HG03521 (cell line): ENCODE data around the gene DTX2.
"Not testable (repeated sequence)": the region's sequence is repeated elsewhere in the genome, so short reads cannot be mapped to it uniquely, and the experiment has no call there.

Source experiments
- ATAC-seq: cut with Tn5 transposase; IDR thresholded peaks from one replicate; pipeline ENCODE4 v1.9.1; 2021; ENCODE audit warnings: mild to moderate bottlenecking, moderate library complexity; ENCODE audit not compliant: unreplicated experiment

Gene DTX2

DNA sequence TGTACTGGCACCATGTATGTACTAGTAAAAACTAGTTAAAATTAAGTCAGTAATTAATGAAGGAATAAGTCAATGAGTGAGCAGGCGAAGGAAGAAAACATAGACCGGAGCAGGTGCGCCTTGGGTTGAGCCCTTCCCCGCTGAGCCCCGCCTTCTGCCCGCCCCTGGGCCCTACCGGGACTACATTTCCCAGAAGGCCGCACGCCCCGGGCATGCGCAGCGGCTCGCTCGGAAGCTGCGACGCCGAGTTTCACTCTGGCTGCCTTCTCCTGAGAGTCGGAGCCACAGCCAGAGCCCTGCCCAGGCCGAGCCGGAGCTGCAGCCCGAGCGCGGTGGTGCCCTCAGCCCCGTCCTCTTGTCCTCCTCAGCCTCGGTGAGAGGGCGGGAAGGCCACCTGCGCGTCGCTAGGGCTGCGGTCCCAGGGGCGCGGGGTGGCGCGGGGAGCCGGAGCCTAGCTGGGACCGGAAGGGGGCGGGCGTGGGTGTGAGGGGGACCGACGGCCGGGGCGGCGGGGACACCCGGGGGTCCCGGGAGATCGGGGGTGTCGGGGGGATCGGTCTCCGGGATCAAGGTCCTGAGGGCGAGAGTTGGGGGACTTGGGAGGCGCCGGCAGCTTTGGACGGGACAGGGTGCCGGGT is at the start of gene DTX2:
TSS of gene DTX2 (plus strand) at position 246 of the 638 bp plus-strand sequence. CDS start 18,801 bp downstream, outside the sequence.
- peak; percentile 99 for ATAC-seq

DNA sequence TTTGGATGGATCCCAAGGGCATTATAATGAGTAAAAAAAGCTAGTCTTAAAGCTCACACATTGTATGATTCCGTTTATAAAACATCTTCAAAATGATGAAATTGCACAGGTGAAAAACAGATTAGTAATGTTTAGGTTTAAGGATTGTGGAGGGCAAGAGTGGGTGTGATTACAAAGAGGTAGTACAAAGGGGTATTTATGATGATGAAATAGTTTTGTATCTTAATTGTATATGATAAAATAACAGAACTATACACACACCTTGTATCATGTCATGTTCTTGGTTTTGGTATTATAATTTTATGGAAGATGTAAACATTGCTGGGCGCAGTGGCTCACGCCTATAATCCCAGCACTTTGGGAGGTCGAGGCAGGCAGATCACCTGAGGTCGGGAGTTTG is 49.3 kb upstream of the DTX2 start:
- ATAC-seq = no peak

DNA sequence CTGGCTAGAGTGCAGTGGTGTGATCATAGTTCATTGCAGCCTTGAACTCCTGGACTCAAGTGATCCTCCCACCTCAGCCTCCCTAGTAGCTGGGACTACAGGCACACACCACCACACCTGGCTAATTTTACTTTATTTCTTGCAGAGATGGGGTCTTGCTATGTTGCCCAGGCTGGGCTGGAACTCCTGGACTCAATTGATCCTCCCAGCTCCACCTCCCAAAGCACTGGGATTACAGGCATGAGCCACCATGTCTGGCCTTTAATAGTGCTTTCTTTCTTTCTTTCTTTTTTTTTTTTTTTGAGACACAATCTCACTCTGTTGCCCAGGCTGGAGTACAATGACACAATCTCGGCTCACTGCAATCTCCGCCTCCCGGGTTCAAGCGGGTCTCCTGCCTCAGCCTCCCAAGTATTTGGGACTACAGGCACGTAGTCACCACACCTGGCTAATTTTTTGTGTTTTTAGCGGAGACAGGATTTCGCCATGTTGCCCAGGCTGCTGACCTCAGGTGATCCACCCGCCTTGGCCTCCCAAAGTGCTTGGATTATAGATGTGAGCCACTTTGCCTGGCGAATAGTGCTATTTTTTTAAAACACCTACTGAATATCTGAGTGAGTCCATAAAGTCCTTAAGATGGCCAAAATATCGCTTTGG is 43.7 kb upstream of the DTX2 start:
- not testable (repeated sequence) for ATAC-seq

DNA sequence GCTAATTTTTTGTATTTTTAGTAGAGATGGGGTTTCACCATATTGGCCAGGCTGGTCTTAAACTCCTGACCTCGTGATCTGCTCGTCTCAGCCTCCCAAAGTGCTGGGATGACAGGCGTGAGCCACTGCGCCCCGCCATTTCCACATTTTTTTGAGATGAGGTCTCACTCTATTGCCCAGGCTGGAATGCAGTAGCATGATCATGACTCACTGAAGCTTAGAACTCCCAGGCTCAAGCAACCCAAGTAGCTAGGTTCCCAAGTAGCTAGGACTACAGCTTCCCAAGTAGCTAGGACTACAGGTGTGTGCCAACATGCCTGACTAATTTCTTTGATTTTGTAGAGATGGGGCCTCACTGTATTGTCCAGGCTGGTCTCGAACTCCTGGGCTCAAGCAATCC is 40.4 kb upstream of the DTX2 start:
- not testable (repeated sequence) for ATAC-seq

DNA sequence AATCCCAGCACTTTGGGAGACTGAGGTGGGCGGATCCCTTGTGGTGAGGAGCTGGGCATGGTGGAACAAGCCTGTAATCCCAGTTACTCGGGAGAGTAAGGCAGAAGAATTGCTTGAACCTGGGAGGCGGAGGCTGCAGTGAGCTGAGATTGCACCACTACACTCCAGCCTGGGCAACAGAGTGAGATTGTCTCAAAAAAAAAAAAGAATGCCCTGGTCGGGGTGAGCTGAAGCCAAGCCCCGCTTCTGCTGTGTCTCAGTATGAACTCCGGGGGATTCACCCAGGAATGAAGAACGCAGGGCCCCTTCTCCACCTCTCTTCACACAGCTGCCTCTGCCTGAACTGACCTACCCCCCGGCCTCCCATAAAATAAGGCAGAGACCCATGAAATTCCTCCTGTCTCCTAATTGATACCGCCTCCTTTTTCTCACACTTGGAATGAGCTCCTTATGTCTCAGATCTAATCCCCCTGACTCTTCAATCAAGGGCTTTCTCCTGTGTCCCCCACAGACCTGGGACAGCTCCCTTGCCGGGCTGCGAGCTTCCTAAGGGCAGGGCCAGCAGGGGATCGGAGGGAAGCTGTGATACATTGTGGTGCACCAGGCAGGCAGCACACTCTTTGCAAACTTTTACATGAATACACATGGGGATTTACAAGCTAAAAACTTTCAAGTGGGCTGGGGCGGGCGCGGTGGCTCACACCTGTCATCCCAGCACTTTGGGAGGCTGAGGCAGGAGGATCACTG is 37.7 kb upstream of the DTX2 start:
- ATAC-seq = no peak

DNA sequence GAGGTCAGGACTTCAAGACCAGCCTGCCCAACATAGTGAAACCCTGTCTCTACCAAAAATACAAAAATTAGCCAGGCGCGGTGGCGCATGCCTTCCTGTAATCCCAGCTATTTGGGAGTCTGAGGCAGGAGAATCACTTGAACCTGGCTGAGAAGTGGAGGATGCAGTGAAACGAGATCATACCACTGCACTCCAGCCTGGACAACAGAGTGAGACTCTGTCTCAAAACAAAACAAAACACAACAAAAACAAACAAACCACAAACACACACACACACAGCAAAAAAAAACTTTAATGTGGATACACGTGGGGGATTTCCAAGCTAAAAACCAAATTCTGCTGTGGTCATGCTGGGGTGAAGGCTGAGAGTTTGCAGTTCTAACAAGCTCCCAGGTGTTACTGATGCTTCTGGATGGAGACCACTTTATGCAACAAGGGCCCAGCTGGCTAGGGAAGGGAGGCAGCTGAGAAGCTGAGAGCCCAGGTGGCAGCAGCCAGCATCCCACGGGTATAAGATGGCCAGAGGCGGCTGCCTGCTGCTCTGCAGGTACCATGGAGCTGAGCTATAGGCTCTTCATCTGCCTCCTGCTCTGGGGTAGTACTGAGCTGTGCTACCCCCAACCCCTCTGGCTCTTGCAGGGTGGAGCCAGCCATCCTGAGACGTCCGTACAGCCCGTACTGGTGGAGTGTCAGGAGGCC is 36.9 kb upstream of the DTX2 start, which contains the start of gene ZP3:
TSS of gene ZP3 (plus strand) at position 538 of the 699 bp plus-strand sequence. CDS start at position 553, 15 bp downstream.
- ATAC-seq = no peak

DNA sequence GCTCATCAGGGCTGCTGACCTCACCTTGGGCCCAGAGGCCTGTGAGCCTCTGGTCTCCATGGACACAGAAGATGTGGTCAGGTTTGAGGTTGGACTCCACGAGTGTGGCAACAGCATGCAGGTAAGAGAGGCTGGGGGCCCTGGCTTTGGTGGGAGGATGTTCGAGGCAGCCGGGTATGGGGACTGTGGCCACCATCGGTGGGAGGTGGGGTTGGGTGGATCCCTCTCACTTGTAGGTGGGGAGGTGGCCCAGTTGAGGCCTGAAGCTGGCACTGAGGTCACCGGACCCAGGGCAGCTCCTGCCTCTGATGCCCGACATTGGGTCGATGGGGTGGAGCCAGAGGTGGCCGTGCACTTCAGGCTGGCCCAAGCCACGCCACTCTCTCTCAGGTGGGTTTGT is 36.4 kb upstream of the DTX2 start:
- ATAC-seq = no peak

DNA sequence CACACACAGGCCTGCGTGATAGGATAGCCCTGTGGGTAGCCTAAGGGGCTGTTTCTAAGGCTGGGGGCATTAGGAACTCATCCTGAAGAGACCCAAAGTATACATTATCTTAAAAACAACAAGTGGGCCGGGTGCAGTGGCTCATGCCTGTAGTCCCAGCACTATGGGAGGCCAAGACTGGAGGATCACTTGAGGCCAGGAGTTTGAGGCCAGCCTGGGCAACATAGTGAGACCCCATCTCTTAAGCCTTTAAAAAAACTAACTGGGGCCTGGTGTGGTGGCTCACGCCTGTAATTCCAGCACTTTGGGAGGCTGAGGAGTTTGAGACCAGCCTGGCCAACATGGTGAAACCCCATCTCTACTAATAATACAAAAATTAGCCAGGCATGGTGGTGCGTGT is 36.0 kb upstream of the DTX2 start:
- ATAC-seq = not testable (repeated sequence)

DNA sequence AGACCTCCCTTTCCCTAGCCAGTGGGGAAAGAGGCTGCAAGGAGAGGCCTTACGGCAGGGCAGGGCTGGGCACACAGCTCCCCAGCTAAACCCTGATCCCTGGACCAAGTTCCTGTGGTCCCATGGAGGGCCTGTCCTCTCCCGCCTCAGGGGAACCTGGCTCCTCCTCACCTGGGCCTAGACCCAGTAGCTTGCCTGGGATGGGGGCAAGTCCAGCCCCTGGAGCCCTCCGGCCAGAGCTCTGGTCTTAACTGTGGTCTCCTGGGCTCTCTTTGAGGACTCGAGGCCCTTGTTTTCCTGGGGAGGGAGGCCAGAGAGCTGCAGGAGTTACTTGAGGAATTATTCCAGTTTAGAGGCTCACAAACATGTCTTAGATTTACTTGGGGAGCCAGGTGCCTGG is 35.3 kb upstream of the DTX2 start:
- no peak for ATAC-seq

DNA sequence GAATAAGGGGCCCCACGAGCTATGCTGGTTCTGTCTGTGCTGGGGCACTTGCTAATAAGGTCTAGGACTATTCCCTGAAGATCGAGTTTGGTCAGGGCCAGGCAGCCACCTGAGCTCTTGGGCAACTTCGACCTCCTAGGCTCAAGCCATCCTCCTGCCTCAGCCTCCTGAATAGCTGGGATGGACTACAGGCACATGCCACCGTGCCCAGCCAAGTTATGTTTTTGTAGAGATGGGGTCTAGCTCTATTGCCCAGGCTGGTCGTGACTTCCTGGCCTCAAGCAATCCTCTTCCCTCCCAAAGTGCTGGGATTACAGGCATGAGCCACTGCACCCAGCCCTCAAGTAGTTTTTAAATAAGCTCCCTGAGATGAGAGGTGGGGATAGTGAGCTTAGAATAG is 33.9 kb upstream of the DTX2 start:
- ATAC-seq = no peak

DNA sequence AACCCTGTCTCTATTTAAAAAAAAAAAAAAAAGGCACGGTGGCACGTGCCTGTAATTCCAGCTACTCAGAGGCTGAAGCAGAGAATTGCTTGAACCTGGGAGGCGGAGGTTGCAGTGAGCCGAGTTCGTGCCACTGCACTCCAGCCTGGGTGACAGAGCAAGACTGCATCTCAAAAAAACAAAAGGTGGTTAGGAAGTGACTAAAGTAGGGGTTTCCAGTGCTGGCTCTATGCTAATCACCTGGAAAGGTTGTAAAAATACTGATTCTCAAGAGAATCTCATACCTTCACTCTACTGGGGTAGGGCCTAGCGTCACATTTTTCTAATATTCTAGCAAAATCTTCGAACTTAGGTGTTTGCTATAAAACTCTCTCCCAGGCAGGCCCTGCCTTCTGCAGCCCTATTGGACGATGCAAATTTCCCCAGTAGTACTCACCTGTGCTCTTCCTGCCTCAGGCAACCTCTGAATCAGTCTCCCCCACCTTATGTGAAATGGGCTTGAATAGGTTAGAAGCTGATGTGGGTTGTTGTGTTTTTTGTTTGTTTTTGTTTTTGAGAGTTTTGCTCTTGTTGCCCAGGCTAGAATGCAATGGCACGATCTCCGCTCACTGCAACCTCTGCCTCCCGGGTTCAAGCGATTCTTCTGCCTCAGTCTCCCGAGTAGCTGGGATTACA is 33.2 kb upstream of the DTX2 start:
- no peak for ATAC-seq

DNA sequence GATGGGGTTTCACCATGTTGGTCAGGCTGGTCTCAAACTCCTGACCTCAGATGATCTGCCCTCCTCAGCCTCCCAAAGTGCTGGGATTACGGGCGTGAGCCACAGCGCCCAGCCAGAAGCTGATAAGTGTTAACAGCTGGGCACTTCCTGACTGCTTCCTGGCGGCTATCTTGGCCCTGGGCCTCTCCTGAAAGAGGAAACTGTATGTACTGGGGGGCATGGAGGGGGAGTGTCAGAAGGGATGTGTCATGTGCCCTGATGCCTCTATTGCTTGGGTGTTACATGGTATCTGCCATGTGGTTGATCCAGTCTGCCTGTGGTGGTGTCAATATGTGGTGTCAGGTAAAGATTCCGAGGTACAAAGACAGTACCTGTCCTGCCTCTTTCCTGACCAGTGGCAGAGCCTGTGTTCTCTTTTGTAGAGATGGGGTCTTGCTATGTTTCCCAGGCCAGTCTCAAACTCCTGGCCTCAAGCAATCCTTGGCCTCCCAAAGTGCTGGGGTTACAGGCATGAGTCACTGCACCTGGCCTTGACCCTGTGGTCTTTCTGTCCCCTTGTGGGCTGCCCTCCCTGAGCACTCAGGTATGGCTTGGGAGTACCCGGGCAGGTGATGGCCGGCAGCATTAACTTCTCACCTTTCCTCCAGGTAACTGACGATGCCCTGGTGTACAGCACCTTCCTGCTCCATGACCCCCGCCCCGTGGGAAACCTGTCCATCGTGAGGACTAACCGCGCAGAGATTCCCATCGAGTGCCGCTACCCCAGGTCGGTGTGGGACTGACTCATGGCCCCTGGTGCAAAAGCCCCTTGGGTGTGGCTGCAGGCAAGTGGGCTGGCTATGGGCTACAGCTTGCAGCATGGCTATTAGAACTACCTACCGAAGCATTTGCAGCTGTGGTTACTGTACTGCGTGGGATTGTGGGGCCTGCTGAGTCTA is 32.4 kb upstream of the DTX2 start:
- ATAC-seq = no peak

DNA sequence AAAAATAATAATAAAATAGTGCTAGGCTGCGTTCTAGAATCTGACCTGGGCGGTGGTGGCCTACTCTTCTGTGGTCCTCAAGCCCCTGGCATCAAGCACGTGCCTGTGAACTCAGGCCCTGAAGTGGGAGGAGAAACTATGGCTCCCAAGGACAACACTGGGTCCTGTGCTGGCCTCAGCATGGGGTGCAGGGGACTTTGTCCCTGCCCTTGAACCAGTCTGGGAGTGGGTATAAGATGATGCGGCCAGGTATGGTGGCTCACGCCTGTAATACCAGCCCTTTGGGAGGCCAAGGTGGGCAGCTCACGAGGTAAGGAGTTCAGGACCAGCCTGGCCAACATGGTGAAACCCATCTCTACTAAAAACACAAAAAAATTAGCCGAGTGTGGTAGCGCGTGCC is 31.3 kb upstream of the DTX2 start:
- ATAC-seq = no peak

DNA sequence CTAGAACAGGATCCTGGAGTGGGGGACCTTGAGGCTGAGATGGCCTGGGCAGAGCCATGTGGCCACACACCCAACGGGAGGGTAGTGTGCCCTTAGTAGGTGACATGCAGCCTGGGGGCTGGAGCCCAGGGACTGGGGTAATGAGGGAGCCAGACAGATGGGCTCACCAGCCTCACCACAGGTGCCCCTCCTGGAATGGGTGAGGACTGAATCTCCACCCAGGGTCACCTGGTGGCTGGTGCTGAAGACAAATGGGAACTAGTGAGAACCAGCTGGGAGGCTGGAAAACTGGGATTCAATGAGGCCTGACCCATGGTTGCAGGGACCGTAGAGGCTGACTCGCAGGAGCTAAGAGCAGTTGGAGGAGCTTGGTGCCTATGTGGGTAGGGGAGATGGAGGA is 30.7 kb upstream of the DTX2 start:
- no peak for ATAC-seq

DNA sequence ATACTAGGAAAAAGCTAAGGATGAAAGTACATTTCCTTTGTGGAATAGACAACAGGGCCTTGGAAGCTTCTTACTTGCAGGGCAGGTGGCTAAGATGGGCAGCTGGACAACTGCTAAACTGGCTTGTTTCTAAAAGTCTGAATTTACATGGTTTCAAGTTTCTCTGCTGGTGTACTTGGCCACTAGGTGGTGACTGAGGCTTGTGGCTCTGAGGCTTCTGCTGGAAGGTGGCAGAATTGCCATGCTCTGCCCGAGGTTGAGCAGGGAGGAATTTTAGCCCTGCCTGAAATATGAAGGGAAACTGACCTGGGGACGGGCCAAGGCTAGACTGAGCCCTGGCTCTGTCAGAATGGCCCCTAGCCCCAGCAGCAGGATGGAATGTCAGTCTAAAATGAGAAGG is 23.6 kb upstream of the DTX2 start:
- peak; percentile 69 for ATAC-seq

DNA sequence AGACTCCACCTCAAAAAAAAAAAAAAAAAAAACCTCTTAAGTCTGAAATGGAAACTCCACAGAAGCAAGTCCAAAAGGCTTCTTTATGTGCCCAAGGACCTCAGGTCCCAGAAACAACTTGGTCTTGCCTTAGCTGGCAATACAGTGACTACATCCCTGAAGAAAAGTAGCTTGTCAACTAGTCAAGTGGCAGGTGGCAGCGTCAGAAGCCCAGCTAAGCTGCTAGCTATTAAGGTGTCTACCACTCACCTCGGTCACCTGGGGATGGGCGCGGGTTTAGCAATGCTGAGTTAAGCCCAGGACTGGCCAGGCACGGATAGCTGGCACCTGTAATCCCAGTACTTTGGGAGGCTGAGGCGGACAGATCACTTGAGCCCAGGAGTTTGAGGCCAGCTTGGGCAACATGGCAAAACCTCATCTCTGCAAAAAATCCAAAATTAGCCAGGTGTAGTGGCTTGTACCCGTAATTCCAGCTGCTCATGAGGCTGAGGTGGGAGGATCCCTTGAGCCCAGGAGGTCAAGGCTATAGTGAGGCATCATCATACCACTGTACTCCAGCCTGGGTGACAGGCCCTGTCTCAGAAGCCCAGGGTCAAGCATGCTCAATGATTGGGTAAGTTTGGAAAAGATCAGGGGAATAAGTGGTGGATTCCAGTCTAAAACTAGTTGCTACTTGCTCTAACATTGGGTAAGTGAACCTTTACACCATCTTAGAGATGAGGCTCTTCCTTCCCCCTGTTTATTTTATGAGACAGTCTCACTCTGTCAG is 22.2 kb upstream of the DTX2 start:
- ATAC-seq = not testable (repeated sequence)

DNA sequence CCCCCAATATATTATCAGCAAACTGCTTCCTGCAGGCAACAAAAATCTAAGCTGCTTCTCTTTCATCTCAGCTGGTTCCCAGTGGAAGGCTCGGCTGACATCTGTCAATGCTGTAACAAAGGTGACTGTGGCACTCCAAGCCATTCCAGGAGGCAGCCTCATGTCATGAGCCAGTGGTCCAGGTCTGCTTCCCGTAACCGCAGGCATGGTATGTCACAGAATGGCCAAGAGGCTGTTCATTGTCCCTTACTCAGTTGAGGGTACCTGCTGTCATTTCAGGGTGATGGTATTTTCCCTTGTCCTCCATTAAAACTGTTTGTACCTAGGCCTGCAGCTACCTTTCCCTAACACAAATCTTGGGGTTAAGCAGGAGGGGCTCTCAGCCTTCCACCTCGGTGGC is 21.1 kb upstream of the DTX2 start:
- not testable (repeated sequence) for ATAC-seq

DNA sequence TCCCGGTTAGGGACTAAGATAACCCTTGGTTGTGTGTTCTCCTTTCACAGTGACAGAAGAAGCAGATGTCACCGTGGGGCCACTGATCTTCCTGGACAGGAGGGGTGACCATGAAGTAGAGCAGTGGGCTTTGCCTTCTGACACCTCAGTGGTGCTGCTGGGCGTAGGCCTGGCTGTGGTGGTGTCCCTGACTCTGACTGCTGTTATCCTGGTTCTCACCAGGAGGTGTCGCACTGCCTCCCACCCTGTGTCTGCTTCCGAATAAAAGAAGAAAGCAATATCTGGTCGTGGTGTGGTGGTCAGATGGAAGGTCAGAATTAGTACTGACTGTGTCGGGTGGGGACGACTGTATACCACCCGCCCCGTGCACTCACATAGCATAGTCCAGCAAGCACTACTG is 19.7 kb upstream of the DTX2 start:
- not testable (repeated sequence) for ATAC-seq
